ENCODE results near the gene FFAR1.

The FFAR1 gene

DNA sequence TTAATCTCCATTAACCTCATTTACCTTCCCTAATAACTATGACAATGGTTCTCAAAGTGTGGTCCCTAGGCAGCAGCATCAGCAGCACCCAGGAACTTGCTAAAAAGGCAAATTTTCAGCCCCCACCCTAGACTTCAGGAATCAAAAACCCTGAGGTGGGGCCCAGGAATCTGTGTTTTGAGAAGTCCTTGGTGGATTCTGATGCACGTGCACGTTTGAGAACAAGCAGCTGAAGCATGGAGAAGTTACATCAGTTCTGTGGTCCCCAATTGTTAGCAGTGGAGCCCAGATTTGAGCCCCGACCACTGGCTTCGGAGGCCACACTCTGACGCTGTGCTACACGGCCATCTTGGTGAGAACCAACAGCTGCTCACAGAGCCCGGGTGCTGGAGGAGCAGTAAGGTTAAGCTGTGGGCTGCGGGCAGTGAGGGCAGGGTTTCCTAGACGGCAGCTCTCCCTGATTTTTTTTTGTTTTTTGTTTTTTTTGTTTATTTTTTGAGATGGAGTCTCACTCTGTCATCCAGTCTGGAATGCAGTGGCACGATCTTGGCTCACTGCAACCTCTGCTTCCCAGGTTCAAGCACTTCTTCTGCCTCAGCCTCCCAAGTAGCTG lies 32.7 kb upstream of the FFAR1 start:
- Histone ChIP-seq H4K8ac (ENCODE audit: low read length) (no peak overlapping the region), H3K14ac (ENCODE audit: low read length in 2 of 2) (no peak overlapping the region), H3K4ac (ENCODE audit: low read depth in 1 of 2, low read length in 2 of 2) (no peak overlapping the region), H3K18ac (ENCODE audit: low read depth in 1 of 2, low read length in 2 of 2) (no peak overlapping the region), H3K4me2 (ENCODE audit: low read length, poor library complexity, severe bottlenecking) (no peak overlapping the region), H3K27me3 (ENCODE audit: control insufficient read depth in 1 of 2, insufficient read depth in 1 of 2, low read length in 2 of 2) (peaks cover 0 to 10% of the 10 kb centered on the region in 2 experiments), H3K23ac (ENCODE audit: low read length in 2 of 2) (no peak overlapping the region), H2BK12ac (ENCODE audit: low read length in 2 of 2) (no peak overlapping the region), H2BK15ac (ENCODE audit: low read depth, poor library complexity, severe bottlenecking) (no peak overlapping the region), H2AFZ (ENCODE audit: low read depth, low read length) (no peak overlapping the region), H4K91ac (ENCODE audit: low read length) (no peak overlapping the region), H3K4me1 (ENCODE audit: control insufficient read depth, insufficient read depth, low read depth, low read length) (peaks cover 8% of the 10 kb centered on the region), H3K79me1 (replicated peaks; ENCODE audit: low read length, poor library complexity, severe bottlenecking) (no peaks in the 10 kb centered on the region), H2BK120ac (ENCODE audit: low read depth, low read length) (no peak overlapping the region), H2BK5ac (ENCODE audit: low read depth, low read length, poor library complexity, severe bottlenecking) (no peak overlapping the region), H3K4me3 (ENCODE audit: insufficient read depth in 1 of 2, low read depth in 1 of 2, low read length in 2 of 2) (no peak overlapping the region), H3K36me3 (ENCODE audit: control insufficient read depth in 1 of 2, insufficient read depth in 2 of 2, low read depth in 1 of 2, low read length in 2 of 2) (no peaks in the 10 kb centered on the region), H3K9me3 (ENCODE audit: control insufficient read depth, low read length) (no peaks in the 10 kb centered on the region), H3K27ac (ENCODE audit: low read length, poor library complexity, severe bottlenecking) (no peak overlapping the region), H3K9ac (ENCODE audit: low read length) (no peak overlapping the region), H2AK5ac (ENCODE audit: low read length, severe bottlenecking) (no peak overlapping the region)
- WGBS = 86% methylated on average over 10 of the region's 10 CpGs
- no peak for DNase-seq

DNA sequence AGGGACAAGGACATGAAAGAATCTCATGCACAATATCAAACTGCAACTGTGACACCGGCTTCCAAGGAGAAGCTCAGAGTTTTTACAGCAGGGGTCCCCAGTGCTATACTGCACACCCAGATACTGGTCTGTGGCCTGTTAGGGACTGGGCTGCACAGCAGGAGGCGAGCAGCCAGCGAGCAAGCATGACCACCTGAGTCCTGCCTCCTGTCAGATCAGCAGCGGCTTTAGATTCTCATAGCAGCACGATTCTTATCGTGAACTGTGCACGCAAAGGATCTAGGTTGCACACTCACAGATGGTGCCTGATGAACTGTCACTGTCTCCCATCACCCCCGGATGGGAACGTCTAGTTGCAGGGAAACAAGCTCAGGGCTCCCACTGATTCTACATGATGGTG lies 31.8 kb upstream of the FFAR1 start:
- H2AK5ac ChIP-seq (ENCODE audit: low read length, severe bottlenecking) = no peak overlapping the region

DNA sequence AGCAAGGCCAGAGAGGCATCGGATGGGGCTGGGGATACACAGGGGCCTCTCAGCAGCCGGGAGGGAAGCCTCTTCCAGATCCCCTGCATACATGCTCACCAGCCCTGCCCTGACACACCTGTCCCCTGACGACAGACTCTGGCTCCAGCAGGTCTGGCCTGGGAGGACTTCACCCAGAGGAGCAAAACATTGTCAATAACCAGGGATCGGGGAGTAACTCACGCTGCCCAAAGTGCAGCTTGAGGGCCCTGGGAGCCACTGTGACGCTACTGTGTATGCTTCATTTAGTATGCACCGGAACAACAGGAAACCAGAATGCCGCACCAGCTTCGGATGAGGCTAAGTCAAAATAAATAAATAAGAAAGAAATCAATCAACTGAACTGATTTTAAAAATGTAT lies 31.1 kb upstream of the FFAR1 start:
- Histone ChIP-seq H3K14ac (ENCODE audit: low read length in 2 of 2) (no peak overlapping the region), H3K9ac (ENCODE audit: low read length) (no peak overlapping the region), H3K27me3 (ENCODE audit: control insufficient read depth in 1 of 2, insufficient read depth in 1 of 2, low read length in 2 of 2) (peaks cover 0 to 6% of the 10 kb centered on the region in 2 experiments), H3K79me1 (replicated peaks; ENCODE audit: low read length, poor library complexity, severe bottlenecking) (no peaks in the 10 kb centered on the region), H3K18ac (ENCODE audit: low read depth in 1 of 2, low read length in 2 of 2) (no peak overlapping the region), H2BK15ac (ENCODE audit: low read depth, poor library complexity, severe bottlenecking) (no peak overlapping the region), H2BK12ac (ENCODE audit: low read length in 2 of 2) (no peak overlapping the region), H2AK5ac (ENCODE audit: low read length, severe bottlenecking) (no peak overlapping the region), H4K91ac (ENCODE audit: low read length) (no peak overlapping the region), H4K8ac (ENCODE audit: low read length) (no peak overlapping the region), H3K4me2 (ENCODE audit: low read length, poor library complexity, severe bottlenecking) (no peak overlapping the region), H2AFZ (ENCODE audit: low read depth, low read length) (no peak overlapping the region), H3K36me3 (ENCODE audit: control insufficient read depth in 1 of 2, insufficient read depth in 2 of 2, low read depth in 1 of 2, low read length in 2 of 2) (no peaks in the 10 kb centered on the region), H3K23ac (ENCODE audit: low read length in 2 of 2) (no peak overlapping the region), H3K4ac (ENCODE audit: low read depth in 1 of 2, low read length in 2 of 2) (no peak overlapping the region), H3K4me3 (ENCODE audit: insufficient read depth in 1 of 2, low read depth in 1 of 2, low read length in 2 of 2) (no peak overlapping the region), H3K27ac (ENCODE audit: low read length, poor library complexity, severe bottlenecking) (no peak overlapping the region), H2BK120ac (ENCODE audit: low read depth, low read length) (no peak overlapping the region), H2BK5ac (ENCODE audit: low read depth, low read length, poor library complexity, severe bottlenecking) (no peak overlapping the region), H3K4me1 (ENCODE audit: control insufficient read depth, insufficient read depth, low read depth, low read length) (peaks cover 8% of the 10 kb centered on the region), H3K9me3 (ENCODE audit: control insufficient read depth, low read length) (no peaks in the 10 kb centered on the region)
- no peak for DNase-seq
- 76% methylated on average over 7 of the region's 9 CpGs for WGBS

More for the DNA sequence above, 31.8 kb upstream of the FFAR1 start:
- Histone ChIP-seq H3K23ac (ENCODE audit: low read length in 2 of 2) (no peak overlapping the region), H2AFZ (ENCODE audit: low read depth, low read length) (no peak overlapping the region), H2BK5ac (ENCODE audit: low read depth, low read length, poor library complexity, severe bottlenecking) (no peak overlapping the region), H3K18ac (ENCODE audit: low read depth in 1 of 2, low read length in 2 of 2) (no peak overlapping the region), H2BK12ac (ENCODE audit: low read length in 2 of 2) (no peak overlapping the region), H3K27ac (ENCODE audit: low read length, poor library complexity, severe bottlenecking) (no peak overlapping the region), H3K4me1 (ENCODE audit: control insufficient read depth, insufficient read depth, low read depth, low read length) (peaks cover 8% of the 10 kb centered on the region), H3K14ac (ENCODE audit: low read length in 2 of 2) (no peak overlapping the region), H3K36me3 (ENCODE audit: control insufficient read depth in 1 of 2, insufficient read depth in 2 of 2, low read depth in 1 of 2, low read length in 2 of 2) (no peaks in the 10 kb centered on the region), H2BK120ac (ENCODE audit: low read depth, low read length) (no peak overlapping the region), H4K91ac (ENCODE audit: low read length) (no peak overlapping the region), H3K27me3 (ENCODE audit: control insufficient read depth in 1 of 2, insufficient read depth in 1 of 2, low read length in 2 of 2) (peaks cover 0 to 6% of the 10 kb centered on the region in 2 experiments), H3K4me3 (ENCODE audit: insufficient read depth in 1 of 2, low read depth in 1 of 2, low read length in 2 of 2) (no peak overlapping the region), H3K9me3 (ENCODE audit: control insufficient read depth, low read length) (no peaks in the 10 kb centered on the region), H3K9ac (ENCODE audit: low read length) (no peak overlapping the region), H2BK15ac (ENCODE audit: low read depth, poor library complexity, severe bottlenecking) (no peak overlapping the region), H3K4me2 (ENCODE audit: low read length, poor library complexity, severe bottlenecking) (no peak overlapping the region), H4K8ac (ENCODE audit: low read length) (no peak overlapping the region), H3K4ac (ENCODE audit: low read depth in 1 of 2, low read length in 2 of 2) (no peak overlapping the region), H3K79me1 (replicated peaks; ENCODE audit: low read length, poor library complexity, severe bottlenecking) (no peaks in the 10 kb centered on the region)
- 87% methylated on average over 7 of the region's 9 CpGs for WGBS
- DNase-seq = no peak

DNA sequence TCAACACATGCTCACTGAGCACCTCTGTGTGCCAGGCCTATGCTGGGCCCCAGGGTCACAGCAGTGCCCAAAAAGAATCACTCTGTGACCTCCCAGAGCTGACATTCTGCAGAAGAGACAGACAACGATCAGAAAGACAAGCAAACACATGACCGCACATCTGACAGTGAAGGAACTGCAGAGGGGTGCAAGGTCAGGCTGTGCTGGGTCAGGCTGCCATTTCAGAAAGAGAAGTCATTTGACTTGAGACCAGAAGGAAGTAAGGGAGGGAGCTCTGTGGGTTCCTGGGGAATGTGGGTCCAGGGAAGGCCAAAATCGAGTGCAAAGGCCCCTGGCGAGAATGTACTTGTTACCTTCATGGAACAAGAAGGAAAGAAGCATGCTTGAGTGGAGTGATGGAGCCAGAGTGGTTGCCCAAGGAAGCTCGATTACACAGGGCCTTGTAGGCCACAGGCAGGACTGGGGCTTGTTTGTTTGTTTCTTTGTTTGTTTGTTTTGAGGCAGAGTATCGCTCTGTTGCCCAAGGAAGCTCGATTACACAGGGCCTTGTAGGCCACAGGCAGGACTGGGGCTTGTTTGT lies 30.1 kb upstream of the FFAR1 start:
- Histone ChIP-seq H3K9me3 (ENCODE audit: control insufficient read depth, low read length) (peaks cover 5% of the 10 kb centered on the region), H3K23ac (ENCODE audit: low read length in 2 of 2) (no peak overlapping the region), H3K9ac (ENCODE audit: low read length) (no peak overlapping the region), H3K79me1 (replicated peaks; ENCODE audit: low read length, poor library complexity, severe bottlenecking) (no peaks in the 10 kb centered on the region), H4K8ac (ENCODE audit: low read length) (no peak overlapping the region), H3K27ac (ENCODE audit: low read length, poor library complexity, severe bottlenecking) (no peak overlapping the region), H3K36me3 (ENCODE audit: control insufficient read depth in 1 of 2, insufficient read depth in 2 of 2, low read depth in 1 of 2, low read length in 2 of 2) (no peaks in the 10 kb centered on the region), H4K91ac (ENCODE audit: low read length) (no peak overlapping the region), H2BK5ac (ENCODE audit: low read depth, low read length, poor library complexity, severe bottlenecking) (no peak overlapping the region), H2AFZ (ENCODE audit: low read depth, low read length) (no peak overlapping the region), H2BK120ac (ENCODE audit: low read depth, low read length) (no peak overlapping the region), H2AK5ac (ENCODE audit: low read length, severe bottlenecking) (no peak overlapping the region), H2BK12ac (ENCODE audit: low read length in 2 of 2) (no peak overlapping the region), H2BK15ac (ENCODE audit: low read depth, poor library complexity, severe bottlenecking) (no peak overlapping the region), H3K18ac (ENCODE audit: low read depth in 1 of 2, low read length in 2 of 2) (no peak overlapping the region), H3K4me3 (ENCODE audit: insufficient read depth in 1 of 2, low read depth in 1 of 2, low read length in 2 of 2) (no peak overlapping the region), H3K27me3 (ENCODE audit: control insufficient read depth in 1 of 2, insufficient read depth in 1 of 2, low read length in 2 of 2) (peaks cover 0 to 6% of the 10 kb centered on the region in 2 experiments), H3K4ac (ENCODE audit: low read depth in 1 of 2, low read length in 2 of 2) (no peak overlapping the region), H3K14ac (ENCODE audit: low read length in 2 of 2) (no peak overlapping the region), H3K4me1 (ENCODE audit: control insufficient read depth, insufficient read depth, low read depth, low read length) (peaks cover 5% of the 10 kb centered on the region), H3K4me2 (ENCODE audit: low read length, poor library complexity, severe bottlenecking) (no peak overlapping the region)
- DNase-seq = no peak
- WGBS = 79% methylated on average over 7 of the region's 7 CpGs

Data from mesenchymal stem cell (in vitro differentiated cells and primary cell).